ENCODE measurements around the gene XIAP.
"Not testable (repeated sequence)": the region's sequence is repeated elsewhere in the genome, so short reads cannot be mapped to it uniquely, and the experiment has no call there.

The XIAP gene

DNA sequence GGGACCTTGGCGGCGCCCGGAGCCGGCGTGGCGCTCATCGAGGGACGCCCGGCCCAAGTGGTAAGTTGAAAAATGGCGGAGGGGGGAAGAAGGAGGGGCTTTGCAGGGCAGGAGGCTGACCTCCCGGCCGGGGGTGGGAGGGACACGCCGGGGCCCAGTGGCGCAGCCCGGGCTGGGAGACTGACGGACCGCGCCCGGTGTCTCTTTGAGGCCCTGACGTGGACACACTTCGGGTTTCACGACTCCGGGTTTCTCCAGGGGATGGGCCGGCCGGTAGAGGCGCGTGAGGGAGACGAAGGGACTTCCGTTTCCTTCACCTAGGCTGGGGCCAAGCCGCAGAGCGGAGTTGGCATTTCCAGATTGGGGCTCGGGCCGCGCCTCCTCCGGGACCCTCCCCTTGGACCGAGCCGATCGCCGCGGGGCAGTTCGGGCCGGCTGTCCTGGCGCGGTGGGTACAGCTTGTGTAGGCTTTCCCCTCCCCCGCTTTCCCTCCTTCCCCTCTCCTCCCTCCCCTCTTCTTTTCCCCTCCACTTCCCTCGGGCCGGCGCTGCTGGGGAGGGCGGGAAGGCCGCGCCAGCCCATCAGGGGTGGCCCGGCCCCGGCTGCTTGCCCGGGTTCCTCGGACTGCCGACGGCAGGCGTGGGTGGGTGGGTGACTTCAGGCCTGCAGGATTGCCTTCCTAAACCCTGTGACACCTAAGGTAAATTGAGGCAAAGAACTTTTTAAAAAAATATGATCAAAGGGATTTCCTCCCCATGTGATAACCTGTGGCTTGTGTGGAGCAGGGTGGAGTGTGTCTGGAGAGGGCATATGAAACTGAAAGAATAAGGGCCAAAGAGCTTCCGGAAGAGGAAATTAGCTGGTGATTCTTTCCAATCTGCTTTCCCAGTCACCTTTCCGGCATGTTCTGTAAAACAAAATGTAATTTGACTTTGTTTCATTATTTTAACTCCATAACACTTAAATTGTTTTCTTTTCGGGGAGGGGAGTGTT lies at the start of gene XIAP:
TSS of gene XIAP (plus strand) at position 208 of the 993 bp plus-strand sequence. CDS start 25,610 bp downstream, outside the sequence.
- DNase-seq (ENCODE audit: low read depth): peak; percentile 48

DNA sequence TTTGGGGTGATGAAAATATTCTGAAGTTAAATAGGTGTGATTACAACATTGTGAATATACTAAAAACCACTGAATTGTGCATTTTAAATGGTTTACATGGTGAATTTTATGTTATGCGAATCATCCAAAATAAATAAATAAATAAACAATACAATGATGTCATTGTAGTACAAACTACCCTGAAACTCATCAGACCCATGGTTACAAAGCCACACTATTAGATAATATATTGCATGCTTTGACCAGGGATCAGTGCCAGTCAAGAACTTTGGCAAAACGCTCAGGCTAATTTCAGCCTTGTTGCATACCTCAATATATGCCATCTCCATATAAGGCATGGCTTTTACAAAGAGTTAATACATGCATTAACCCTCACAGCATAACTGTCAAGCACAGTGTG lies 45.5 kb upstream of the XIAP start:
- no peak for DNase-seq (ENCODE audit: low read depth)

DNA sequence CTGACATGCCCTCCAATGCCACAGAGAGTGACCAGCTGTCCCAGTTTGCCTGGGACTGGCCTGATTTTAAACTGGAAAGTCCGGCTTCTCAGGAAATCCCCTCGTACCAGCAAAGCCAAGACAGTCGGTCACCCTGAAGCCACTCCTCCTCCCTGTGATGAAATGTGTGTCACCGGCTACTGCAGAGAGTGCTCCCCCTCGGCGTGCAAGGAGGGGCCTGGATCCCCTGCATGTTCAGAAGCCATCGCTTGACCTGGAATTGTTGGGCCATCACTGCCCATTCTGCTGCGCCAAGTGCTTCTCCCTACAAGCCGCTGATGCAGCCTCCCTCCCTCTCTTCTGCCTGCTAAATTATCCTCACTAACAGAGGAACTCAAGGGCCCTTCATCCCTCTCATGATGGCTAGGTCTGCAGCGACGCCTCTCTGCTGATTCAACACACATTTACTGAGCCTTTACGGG lies 44.9 kb upstream of the XIAP start:
- DNase-seq (ENCODE audit: low read depth): not testable (repeated sequence)

DNA sequence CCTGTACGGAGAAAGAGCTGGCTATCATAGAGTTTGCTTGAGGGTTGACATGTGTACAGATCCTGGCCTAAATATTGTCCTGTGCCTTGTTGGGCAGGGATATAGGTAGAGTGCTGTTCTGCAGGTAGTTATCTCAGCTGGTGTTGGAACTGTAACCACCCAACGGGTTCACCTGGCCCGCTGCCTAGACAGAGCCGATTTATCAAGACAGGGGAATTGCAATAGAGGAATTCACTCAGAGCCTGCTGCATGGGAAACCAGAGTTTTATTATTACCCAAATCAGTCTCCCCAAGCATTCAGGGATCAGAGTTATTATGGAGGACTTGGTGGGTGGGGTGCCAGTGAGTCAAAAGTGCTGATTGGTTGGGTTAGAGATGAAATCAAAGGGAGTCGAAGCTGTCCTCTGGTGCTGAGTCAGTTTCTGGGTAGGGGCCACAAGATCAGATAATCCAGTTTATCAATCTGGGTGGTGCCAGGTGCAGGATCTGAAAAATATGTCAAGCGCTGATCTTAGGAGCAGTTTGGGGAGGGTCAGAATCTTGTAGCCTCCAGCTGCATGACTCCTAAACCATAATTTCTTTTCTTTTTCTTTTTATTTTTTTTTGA lies 42.5 kb upstream of the XIAP start:
- DNase-seq (ENCODE audit: low read depth): no peak

DNA sequence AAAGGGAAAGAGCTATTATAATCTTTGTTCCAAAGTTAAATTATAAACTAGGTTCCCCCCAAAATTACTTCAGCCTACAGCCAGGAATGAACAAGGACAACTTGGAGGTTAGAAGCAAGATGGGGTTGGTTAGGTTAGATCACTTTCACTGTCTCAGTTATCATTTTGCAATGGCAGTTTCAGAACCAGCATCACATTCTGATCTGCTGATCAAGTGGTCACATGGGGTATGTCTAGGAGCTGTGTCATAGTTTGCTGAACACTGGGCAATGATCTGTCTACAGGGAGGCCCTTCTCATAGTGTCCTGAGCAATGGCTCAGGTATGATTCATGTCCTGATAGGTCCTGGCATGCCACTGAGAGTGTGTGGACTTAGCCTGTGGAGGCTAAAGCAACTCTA lies 41.6 kb upstream of the XIAP start:
- DNase-seq (ENCODE audit: low read depth): no peak

DNA sequence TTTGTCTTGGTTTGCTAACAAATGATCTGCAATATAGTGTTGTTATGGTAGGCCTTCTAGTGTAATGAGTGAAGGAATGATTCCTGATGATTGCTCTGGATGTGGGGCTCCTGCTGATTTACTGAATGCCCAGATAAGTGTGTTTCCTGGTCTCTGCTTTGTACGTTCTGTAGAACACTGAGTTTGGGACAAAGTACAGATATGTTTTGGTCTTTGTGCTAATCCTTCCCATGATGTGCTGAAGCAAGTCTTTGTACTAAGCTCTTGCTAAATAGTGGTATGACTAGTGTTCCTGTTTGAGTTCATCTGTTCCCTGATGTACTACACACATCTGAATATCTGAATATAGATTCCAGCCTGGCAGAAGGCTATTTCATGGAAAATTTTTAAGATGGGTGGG lies 36.9 kb upstream of the XIAP start:
- no peak for DNase-seq (ENCODE audit: low read depth)

DNA sequence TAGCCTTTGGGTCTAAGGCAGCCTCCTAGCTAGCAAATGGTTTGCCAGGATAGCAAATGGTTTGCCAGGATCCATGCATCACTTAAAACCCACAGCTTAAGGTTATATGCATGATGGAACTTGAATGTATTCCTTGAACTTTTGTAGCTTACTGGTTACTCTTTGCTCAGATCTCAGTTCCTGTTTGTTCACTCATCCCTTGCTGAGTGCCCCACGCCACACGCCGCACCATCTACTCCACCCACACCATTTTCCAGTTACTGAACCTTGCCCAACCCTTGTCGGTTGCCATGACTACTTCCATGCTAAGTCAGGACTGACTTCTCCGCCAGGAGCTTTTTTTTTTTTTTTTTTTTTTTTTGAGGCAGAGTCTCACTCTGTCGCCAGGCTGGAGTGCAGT lies 29.5 kb upstream of the XIAP start:
- no peak for DNase-seq (ENCODE audit: low read depth)

DNA sequence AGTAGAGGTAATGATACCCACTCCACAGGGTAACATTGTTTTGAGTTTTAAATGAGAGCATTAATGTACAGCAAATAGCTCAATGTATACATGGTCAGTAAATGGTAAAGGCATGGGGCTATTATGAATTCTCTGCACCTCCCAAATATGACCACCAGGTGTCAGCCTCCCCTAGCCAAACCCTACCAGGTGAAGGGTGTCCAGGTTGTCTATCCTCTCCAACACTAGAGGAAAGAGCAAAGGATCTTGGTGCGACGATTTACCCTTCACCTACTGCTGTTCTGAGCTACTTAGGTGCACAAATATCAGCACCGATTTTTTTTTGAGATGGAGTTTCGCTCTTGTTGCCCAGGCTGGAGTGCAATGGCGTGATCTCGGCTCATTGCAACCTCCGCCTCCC lies 26.5 kb upstream of the XIAP start:
- peak; percentile 22 for DNase-seq (ENCODE audit: low read depth)

DNA sequence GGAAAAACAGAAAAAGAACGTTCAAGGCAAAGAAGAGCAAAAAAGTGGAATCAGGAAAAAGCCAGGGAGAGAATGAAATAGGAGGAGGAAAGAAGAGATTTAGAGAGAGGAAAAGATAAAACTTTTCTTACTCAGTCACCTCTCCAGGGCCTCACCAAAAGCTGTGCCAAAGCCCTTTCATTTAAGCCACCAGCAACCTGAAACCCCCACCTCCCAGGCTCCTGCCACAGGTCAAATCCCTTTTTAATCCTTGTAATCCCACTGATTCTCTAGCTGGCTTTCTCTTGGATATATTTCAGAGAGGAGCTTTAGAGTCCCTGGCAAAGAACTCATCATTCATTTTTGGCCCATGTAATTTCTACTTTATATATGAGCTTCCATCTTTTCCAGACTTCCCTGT lies 25.7 kb upstream of the XIAP start:
- no peak for DNase-seq (ENCODE audit: low read depth)

DNA sequence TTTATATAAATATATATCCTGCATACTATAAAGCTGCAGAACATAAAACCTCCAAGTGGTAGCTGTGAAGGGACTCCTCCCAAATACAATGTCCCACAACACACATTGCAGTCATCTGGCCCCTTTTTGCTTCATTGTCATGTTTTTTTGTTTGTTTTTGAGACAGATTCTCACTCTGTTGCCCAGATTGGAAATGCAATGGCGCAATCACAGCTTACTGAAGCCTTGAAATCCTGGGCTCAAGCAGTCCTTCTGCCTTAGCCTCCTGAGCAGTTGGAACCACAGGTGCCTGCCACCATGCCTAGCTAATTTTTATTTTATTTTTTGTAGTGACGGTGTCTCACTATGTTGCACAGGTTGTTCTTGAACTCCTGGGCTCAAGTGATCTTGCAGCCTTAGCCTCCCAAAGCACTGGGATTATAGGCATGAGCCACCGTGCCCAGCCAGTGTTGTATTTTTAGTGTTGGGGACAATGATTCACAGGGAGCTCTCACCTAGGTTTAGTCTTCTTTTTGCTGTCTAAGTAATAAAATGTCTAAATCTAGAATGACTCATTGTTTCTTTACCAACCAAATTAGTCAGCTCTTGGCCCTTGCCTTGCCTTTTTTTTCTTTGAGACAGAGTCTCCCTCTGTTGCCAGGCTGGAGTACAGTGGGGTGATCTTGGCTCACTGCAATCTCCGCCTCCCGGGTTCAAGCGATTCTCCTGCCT lies 24.0 kb upstream of the XIAP start:
- DNase-seq (ENCODE audit: low read depth): no peak

DNA sequence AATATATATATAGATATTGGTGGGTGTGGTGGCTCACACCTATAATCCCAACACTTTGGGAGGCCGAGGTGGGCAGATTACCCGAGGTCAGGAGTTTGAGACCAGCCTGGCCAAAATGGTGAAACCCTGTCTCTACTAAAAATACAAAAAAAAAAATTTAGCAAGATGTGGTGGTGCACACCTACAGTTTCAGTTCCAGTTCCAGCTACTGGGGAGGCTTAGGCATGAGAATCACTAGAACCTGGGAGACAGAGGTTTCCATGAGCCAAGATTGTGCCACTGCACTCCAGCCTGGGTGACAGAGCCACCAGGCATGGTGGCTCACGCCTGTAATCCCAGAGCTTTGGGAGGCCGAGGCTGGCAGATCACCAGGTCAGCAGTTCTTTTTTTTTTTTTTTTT lies 14.7 kb upstream of the XIAP start:
- DNase-seq (ENCODE audit: low read depth): not testable (repeated sequence)

DNA sequence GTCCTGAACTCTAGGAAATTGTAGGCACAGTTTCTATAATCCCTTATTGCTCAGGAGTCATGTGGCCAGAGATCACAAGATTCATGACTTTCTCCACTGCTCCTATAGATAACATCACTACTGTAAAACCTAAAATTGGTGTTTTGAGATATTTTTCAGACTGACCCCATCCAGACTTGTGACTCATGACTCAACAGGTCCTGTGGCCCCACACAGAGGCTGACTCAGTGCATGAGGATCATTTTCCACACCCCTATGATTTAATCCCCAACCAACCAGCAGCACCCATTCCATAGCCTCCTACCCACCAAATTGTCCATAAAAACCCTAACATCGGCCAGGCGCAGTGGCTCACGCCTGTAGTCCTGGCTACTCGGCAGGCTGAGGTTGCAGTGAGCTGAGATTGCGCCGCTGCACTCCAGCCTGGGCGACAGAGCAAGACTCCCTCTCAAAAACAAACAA lies 13.2 kb upstream of the XIAP start:
- DNase-seq (ENCODE audit: low read depth): no peak

DNA sequence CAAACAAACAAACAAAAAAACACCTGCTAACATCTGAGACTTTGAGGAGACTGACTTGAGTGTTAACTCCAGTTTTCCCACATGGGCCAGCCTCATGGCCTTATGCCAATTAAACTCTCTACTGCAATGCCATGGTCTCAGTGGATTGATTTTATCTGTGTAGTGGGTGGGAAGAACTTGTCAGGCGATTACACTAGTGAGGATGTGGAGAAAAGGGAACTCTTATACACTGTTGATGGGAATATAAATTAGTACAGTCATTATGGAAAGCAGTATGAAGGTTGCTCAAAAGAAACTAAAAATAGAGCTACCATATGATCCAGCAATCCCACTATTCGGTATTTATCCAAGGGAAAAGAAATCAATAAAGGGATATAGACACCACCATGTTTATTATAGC lies 12.8 kb upstream of the XIAP start:
- no peak for DNase-seq (ENCODE audit: low read depth)

DNA sequence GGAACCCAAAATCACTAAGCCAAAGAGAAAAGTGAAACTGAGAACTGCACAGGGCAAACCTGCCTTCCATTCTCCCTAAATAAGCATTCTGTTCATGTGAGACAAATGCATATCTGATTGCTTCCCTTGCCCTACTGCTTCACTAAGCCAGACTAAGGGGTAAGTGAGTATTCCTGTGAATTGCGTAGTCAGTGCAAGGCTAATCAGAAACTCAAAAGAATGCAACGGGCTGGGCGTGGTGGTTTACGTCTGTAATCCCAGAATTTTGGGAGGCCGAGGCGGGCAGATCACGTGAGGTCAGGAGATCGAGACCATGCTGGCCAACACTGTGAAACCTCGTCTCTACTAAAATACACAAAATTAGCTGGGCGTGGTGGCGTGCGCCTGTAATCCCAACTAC lies 10.8 kb upstream of the XIAP start:
- no peak for DNase-seq (ENCODE audit: low read depth)

DNA sequence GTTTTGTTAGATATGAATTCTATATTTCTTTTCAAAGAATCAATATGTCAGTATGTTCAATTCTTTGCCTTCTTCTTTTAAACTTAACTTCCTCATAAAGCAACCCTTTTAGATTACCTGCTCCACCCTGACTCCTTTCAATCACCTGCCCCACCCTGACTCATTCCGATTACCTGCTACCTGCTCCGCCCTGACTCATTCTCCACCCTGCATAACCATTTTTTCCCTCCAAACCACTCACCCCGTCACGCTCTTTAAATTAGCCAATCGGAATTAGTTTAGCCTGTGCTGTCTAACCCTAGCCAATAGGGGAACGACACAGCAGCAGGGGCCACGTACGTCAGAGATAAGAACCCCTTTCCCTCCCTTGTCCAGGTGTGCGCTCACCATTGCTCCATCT lies 9.9 kb upstream of the XIAP start:
- DNase-seq (ENCODE audit: low read depth): not testable (repeated sequence)

DNA sequence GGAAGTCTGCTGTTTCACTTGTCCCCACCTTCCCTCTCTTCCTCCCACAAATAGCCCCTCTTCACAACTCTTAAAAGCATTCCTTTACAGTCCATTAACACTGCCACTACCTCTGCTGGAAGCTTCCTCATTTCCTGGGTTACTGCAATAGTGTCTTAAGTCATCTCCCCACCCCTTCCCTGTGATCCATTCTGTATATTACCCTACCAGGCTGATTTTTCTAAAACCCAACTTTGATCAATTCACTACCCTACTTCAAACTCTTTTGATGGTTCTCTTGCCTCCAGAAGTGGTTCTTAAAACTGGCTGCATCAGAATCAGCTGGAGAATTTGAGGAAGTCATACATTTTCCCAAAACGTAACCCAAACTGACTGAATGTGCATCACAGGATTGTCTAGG lies 8.8 kb upstream of the XIAP start:
- no peak for DNase-seq (ENCODE audit: low read depth)

DNA sequence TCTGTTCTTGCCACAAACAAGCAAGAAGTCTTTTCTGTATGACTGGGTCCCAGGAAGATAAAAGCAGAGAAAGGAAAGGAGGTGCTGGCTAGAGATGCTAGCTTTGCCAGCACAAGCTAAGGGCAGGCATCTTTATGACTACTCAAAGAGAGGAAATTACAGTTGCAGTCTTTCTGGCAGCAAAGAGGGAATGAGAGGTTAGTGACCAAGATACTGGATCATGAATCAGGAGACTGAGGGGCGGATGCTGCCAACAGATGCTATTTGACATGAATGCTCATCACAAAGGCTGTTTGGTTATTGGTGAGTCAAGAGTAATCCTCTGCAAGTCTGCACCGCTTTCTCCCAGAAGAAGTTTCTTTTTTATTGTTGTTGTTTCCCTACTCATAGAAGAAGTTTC lies 5.5 kb upstream of the XIAP start:
- no peak for DNase-seq (ENCODE audit: low read depth)

DNA sequence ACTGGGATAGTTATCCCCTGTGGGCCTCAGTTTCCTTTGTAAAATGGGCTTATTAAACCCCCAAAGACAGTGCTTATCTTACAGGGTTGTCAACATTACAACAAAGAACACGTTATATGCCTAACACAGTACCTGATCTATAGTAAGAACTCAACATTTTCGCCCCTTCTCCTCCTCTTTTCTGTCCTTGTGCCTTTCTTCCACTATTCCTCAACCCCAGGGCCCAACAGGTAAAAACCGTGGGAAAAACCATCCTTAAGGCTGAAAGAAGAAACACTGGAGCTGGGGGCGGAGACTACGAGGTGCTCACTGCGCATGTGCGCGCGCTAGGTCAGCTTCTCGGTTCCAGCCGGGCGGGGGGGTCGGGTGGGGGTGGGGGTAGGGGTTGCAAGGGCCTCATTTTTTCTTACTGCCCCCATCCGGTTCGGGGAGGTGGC lies 426 bp upstream of the XIAP start:
- DNase-seq (ENCODE audit: low read depth): no peak

DNA sequence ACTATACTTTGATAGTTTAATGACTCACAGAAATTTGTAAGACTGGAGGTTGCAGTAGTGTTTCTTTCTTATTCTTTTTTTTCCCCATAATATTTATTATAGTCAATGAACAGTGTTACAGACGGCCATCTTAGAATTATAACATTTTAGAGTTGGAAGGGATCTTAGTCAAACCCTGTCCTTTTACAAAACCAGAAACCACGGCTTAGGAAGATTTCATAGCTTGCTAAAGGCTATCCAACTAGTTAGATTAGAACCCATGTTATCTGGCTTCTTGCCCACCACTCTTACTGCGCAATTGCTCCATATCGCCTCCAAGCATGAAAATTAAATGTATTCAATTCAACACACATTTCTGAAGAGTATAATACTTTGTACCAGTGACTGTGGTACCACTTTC lies 1.1 kb downstream of the XIAP start:
- DNase-seq (ENCODE audit: low read depth): no peak

DNA sequence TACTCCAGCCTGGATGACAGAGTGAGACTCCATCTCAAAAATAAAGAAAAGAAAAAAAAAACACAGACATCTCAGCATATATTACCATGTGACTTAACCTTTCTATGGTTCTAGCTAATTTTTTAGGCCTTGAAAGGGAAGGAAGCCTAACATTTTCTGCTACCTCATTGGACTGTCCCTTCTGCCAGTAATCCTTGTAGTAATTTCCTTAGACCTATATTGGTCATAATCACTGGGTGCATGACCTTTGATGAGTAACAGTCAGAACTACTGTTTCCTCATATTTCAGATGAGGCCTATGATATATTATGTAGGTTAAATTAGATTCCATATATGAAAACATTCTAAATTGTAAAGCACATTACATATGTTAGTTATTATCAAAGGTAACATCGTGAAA lies 9.6 kb downstream of the XIAP start:
- DNase-seq (ENCODE audit: low read depth): no peak

DNA sequence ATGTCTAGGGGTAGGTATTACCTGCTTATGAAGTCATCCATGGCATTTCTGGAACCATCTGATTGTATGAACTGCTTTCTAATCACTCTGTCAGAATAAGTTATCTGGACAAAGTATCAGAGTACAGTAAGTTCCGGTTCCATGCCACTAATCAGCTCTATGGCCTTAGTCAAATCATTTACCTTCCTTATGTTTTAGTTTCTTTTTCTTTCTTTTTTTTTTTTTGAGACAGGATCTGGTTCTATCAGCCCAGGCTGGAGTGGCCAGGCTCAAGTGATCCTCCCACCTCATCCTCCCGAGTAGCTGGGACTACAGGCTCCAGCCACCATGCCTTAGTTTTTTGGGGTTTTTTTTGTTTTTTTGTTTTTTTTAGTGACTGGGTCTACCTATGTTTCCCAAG lies 11.5 kb downstream of the XIAP start:
- DNase-seq (ENCODE audit: low read depth): no peak

DNA sequence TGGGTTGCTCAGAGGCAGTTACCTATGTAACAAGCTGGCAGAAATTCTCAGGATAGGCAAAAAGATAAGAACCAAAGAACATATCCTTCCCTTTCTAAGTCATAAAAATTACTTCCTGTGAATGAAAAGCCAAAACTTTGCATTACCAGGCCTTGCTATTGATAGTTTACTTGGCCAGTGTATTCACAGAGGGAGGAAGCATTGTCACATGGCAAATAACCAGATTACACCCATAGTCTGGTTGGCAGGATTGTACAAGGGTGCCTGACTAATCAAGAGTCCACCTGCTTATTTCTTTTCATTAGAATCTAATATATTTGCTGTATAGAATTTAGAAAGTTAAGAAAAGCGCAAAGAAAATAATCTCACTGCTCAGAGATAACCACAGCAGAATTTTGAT lies 14.1 kb downstream of the XIAP start:
- no peak for DNase-seq (ENCODE audit: low read depth)

DNA sequence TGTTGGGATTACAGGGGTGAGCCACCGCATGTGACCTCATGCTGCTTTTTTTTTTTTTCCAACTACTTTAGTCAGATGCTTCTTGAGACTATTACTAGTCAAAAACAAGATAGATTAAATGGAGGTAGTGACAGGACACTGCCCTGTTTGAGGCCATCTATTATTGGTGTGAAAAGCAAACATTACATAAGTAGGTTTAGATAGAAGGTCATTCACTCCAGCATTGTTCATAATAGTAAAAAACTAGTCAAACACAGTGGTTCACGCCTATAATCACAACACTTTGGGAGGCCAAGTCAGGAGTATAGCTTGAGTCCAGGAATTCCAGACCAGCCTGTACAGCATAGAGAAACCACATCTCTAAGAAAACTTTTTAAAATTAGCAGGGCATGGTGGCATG lies 16.3 kb downstream of the XIAP start:
- no peak for DNase-seq (ENCODE audit: low read depth)
